Measurements from ENCODE around the gene TEX29. TPM values are rescaled to one million over a fixed set of nuclear protein-coding genes. Genes with fewer than 3 reads are reported as not detected.

Gene TEX29
- total RNA-seq, 1 donor from 2014 or later: not detected

DNA sequence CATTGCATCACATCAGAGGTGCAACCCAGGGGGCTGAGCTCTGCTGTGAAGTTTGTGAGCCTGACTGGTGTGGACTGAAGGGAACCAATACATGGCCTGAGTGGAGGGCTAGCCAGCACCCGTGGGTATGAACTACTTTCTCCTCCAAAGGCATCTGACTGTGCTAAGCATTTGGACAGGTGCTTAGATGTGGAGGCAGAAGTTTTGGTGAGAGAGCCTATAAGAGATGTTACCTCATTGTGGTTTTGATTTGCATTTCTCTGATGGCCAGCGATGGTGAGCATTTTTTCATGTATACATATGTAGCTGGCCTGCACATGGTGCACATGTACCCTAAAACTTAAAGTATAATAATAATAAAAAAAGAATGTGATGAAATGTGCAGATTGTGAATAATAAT, 46.9 kb downstream of the TEX29 start:
- no peak for DNase-seq (ENCODE audit: low read depth)

GRCh38 chr13:111368091-111368490, 47.6 kb downstream of the TEX29 start:
- no peak for DNase-seq (ENCODE audit: low read depth)

GRCh38 chr13:111370147-111370546, 49.7 kb downstream of the TEX29 start:
- DNase-seq (ENCODE audit: low read depth): no peak

GRCh38 chr13:111370570-111371535, 50.4 kb downstream of the TEX29 start:
- no peak for DNase-seq (ENCODE audit: low read depth)

- no peak for DNase-seq (ENCODE audit: low read depth)
Observed at GRCh38 chr13:111371720-111372119, 51.3 kb downstream of the TEX29 start.

- DNase-seq (ENCODE audit: low read depth): no peak
Observed at GRCh38 chr13:111372651-111373425, 52.4 kb downstream of the TEX29 start.

DNA sequence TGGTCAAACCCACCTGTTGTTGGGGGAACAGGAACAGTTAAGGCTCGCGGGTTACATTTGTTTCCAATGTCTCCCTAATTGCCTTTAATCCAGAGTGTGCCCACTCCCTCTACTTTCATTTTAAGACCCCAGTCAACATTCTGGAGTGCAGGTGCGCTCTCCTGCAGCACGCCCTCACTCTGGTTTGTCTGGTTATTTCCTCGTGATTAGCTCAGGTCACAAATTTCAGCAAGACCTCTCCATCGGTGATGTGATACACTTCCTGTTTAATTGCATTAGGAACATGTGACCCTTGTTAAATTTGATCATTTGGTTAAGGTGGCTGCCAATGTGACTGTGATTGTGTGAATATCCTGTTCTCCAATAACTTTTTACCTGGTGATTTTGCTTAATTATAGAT, 53.0 kb downstream of the TEX29 start:
- no peak for DNase-seq (ENCODE audit: low read depth)

- no peak for DNase-seq (ENCODE audit: low read depth)
Observed at GRCh38 chr13:111380431-111380830, 60.0 kb downstream of the TEX29 start.

GRCh38 chr13:111382411-111382810, 62.0 kb downstream of the TEX29 start:
- DNase-seq (ENCODE audit: low read depth): no peak

GRCh38 chr13:111382877-111383276, 62.4 kb downstream of the TEX29 start:
- no peak for DNase-seq (ENCODE audit: low read depth)

DNA sequence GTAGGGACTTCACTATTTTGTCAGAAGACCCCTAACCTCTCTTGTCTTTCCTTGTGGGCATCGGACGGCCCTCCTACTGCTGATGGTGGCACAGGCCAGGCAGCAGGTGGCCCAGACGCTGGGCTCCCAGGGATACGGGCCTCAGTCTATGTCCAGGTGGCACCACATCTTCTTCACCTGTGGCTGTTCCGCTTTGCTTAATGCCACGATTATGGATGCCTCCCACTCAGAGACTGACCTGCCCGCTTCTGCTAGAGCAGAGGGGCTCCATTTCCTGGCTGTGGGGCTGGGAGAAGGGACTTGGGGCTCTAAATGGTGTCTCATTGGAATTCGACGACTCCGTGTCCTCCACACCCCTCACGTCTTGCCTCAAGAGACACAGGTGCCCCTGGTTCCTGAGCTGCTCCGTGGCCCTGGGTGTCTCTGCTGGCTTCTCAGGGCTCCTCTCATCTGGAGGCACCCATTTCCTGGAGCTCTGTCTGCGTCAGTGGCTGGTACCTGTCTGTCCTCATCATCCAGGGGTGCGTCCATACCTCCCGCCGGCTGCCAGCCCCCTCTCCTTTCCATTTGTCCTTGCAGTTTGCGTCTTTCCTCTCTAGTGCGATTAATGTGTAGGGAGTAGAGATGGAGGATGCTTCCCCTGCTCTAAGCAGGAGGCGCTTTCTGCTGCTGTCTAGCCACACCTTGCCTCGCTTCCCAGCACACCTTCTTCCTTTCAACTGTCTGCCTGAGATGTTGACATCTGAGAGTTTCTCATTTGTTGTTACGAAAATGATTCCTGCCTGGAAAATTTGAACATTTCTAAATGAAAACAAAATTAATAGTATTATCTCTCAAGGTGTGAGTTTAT, 63.4 kb downstream of the TEX29 start:
- DNase-seq (ENCODE audit: low read depth): no peak

- no peak for DNase-seq (ENCODE audit: low read depth)
Observed at GRCh38 chr13:111384441-111385182, 64.2 kb downstream of the TEX29 start.

DNA sequence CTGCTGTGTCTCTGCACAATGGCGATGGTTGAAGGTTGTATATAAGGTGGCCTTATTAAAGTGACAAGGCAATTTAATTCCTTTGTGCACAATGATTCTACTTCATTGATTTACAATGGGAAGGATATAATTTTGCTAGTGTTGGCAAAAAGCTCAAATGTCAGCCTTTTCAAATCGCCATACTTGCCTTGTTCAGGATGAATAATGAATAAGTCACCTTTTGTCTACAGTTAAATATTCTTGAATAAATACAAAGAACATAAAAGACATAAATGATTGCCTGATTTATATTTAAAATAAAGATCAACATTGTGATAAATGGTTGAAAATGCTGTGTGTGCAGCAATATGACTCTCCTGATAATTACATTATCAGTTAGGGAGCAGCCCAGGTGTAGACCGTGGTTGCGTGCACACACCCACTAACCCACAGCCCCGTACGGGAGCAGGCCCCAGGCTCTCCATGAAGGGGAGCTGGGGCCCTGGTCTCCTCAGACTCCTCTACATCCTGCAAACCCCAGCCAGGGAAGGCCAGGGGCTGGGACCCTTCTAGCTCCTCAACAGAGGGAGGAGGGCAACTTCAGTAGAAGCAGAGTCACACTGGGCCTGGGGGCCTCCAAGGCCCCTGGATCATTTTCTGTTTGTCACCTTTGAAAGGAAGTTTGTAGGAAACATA, 64.9 kb downstream of the TEX29 start:
- DNase-seq (ENCODE audit: low read depth): no peak

GRCh38 chr13:111387026-111387871, 66.8 kb downstream of the TEX29 start:
- no peak for DNase-seq (ENCODE audit: low read depth)

GRCh38 chr13:111387945-111388600, 67.6 kb downstream of the TEX29 start:
- no peak for DNase-seq (ENCODE audit: low read depth)

- no peak for DNase-seq (ENCODE audit: low read depth)
Observed at GRCh38 chr13:111388851-111389500, 68.5 kb downstream of the TEX29 start.

- no peak for DNase-seq (ENCODE audit: low read depth)
Observed at GRCh38 chr13:111389621-111390521, 69.4 kb downstream of the TEX29 start.

Measured in myocyte (in vitro differentiated cells).